Heart right ventricle (tissue), 16 donors: Measurements from ENCODE around the gene MAG. TPM values are rescaled to one million over a fixed set of nuclear protein-coding genes. Genes with fewer than 3 reads are reported as not detected.

ENCODE experiments used
- ATAC-seq, 8 donors: fragments of 200-7000 bp; cut with Tn5 transposase; one replicate each; pipeline ENCODE4 v1.9.1; 2020; ENCODE audit warnings: mild to moderate bottlenecking in 8 of 8, moderate library complexity in 8 of 8, moderate number of reproducible peaks in 1 of 8
- DNase-seq, 2 donors: peaks; one replicate each; pipeline ENCODE4 v3.0.0-alpha.2; 2020
- H3K27ac ChIP-seq, 10 donors: fragments of 200-600 bp; sonication (generic) in 2 of 10; one replicate each; pipeline versions ENCODE4 v1.5.0 to v1.8.0; 2020 to 2022; ENCODE audit warnings: mild to moderate bottlenecking in 3 of 10
- H3K27me3 ChIP-seq, 7 donors: fragments of 200-600 bp; one replicate each; pipeline ENCODE4 v1.8.0; 2021 to 2022; ENCODE audit warnings: mild to moderate bottlenecking in 2 of 7
- H3K36me3 ChIP-seq, 9 donors: fragments of 200-600 bp; sonication (generic) in 1 of 9; one replicate each; pipeline versions ENCODE4 v1.5.0 to v1.8.0; 2020 to 2022; ENCODE audit warnings: mild to moderate bottlenecking in 2 of 9
- H3K4me1 ChIP-seq, 9 donors: fragments of 200-600 bp; sonication (generic) in 1 of 9; one replicate each; pipeline versions ENCODE4 v1.5.0 to v1.8.0; 2020 to 2022; ENCODE audit warnings: mild to moderate bottlenecking in 4 of 9
- H3K4me3 ChIP-seq, 10 donors: fragments of 200-600 bp; sonication (generic) in 2 of 10; one replicate each; pipeline versions ENCODE4 v1.5.0 to v1.8.0; 2020 to 2022; ENCODE audit warnings: mild to moderate bottlenecking in 7 of 10, moderate library complexity in 2 of 10
- H3K9me3 ChIP-seq, 11 donors: fragments of 200-600 bp in 10 of 11; sonication (generic) in 2 of 11; one replicate each; pipeline versions ENCODE4 v1.5.0 to v1.8.0; 2013 to 2022; ENCODE audit warnings: mild to moderate bottlenecking in 2 of 11, control low read depth in 1 of 11, moderate library complexity in 1 of 11
- WGBS, 2 donors: extraction: QIAGEN DNeasy Blood & Tissue Kit; methylation state at CpG; one replicate each; pipeline ENCODE4 v1.1.7; 2013; ENCODE audit warnings: inconsistent platforms in 1 of 2; 5-methylcytosine and 5-hydroxymethylcytosine counted together
- intact Hi-C, 10 donors: fragments of 100-400 bp; cut with DNase I; formaldehyde crosslinking; loops; one replicate each; pipeline versions ENCODE4 v1.11.1 to v1.14.2; 2022
- polyA plus RNA-seq, 2 donors: library from polyadenylated mRNA; stranded (reverse); fragments of 200-250 nt; gene quantifications; one replicate each; pipeline ENCODE4 v1.2.3, GENCODE V29; 2013
- total RNA-seq, 10 donors: library from RNA; stranded (reverse); fragmentation: NEBNext Ultra II Directional in 3 of 10; extraction: Animal tissue kit (Norgen Biotek cat#: 25700) in 3 of 10; gene quantifications; one replicate each; pipeline versions ENCODE4 v1.2.1 to v1.2.4, GENCODE V29; 2021 to 2023
- TF ChIP-seq, protein P1 (sequence below), 9 donors: fragments of 200-600 bp; sonication (generic) in 2 of 9; IDR thresholded peaks; one replicate each; pipeline versions ENCODE4 v1.5.0 to v1.8.0; 2021 to 2022; ENCODE audit warnings: antibody characterized with exemption in 9 of 9, mild to moderate bottlenecking in 5 of 9, moderate library complexity in 1 of 9
- donor health status: Arrhythmogenic right ventricular cardiomyopathy.
- donor health status: ischemic (EF 13 %, LVEDD 7.1; RV severe dilation, severe dysfunction).
- donor health status: healthy with polysubstance abuse.
- donor health status: DM: no; HTN: yes; CAD: no.
- donor health status: DM: no; HTN: no; CAD: no.
- donor health status: ischemic (EF 25% LVEDD 6.9; RV normal size, moderate dysfunction).
- donor health status: ischemic (EF 25% LVEDD 5.7; RV mildly dilated, moderate dysfunction).
- donor health status: healthy.
- donor health status: DM: yes; HTN: yes; CAD: no.
- donor health status: Ischemic cardiomyopathy.
- donor health status: ischemic (EF 35%, LVEDD 5.7; RV mildly dilated, moderate dysfunction).
- donor health status: nonischemic (EF 11% LVEDD 7.7; RV severe dilation, severe dysfunction).
- donor health status: DM: yes; HTN: yes; CAD: no.
- donor health status: PGD.
- donor health status: ischemic (EF 29% LVEDD 5.4; RV normal size, mild dysfunction).
- donor health status: nonischemic (EF 23%, LVEDD 6.1; RV moderate dilation, normal function).

MAG gene
- total and polyA plus RNA-seq, 12 donors: 0.04 to 0.39 TPM; not detected in 10

DNA sequence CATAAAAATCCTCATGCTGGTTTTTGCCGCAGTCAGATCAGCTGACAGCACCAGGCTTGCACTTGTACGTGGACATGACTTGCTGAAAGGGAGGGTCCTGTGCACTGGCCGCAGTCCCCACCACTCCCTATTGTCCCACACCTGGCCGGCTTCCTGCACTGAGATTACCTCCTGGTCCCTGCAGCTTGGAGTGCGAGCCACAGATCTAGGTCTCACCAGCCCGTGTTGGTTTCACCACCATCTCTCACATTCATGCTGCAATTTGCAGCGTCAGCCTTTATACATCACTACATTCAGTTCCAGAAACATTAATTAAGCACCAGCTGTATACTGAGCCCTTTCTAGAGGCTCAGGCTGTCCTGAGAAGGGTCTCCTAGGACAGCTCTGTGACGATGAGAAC lies 22.1 kb downstream of the MAG start:
- Histone ChIP-seq H3K27ac (no peak overlapping the region), H3K4me3 (no peak overlapping the region), H3K36me3 (no peaks in the 10 kb centered on the region), H3K27me3 (no peaks in the 10 kb centered on the region), H3K4me1 (peaks cover 0 to 20% (median under 1%) of the 10 kb centered on the region in 9 donors), H3K9me3 (no peaks in the 10 kb centered on the region)
- intact Hi-C loops: no loop called here
- 88 to 92% methylated on average over 8 of the region's 8 CpGs for WGBS, 2 donors
- DNase-seq (no peak), ATAC-seq (no peak)
- TF ChIP-seq, protein P1, sequence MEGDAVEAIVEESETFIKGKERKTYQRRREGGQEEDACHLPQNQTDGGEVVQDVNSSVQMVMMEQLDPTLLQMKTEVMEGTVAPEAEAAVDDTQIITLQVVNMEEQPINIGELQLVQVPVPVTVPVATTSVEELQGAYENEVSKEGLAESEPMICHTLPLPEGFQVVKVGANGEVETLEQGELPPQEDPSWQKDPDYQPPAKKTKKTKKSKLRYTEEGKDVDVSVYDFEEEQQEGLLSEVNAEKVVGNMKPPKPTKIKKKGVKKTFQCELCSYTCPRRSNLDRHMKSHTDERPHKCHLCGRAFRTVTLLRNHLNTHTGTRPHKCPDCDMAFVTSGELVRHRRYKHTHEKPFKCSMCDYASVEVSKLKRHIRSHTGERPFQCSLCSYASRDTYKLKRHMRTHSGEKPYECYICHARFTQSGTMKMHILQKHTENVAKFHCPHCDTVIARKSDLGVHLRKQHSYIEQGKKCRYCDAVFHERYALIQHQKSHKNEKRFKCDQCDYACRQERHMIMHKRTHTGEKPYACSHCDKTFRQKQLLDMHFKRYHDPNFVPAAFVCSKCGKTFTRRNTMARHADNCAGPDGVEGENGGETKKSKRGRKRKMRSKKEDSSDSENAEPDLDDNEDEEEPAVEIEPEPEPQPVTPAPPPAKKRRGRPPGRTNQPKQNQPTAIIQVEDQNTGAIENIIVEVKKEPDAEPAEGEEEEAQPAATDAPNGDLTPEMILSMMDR (IDR thresholded peaks at IDR 0.05): no peak

DNA sequence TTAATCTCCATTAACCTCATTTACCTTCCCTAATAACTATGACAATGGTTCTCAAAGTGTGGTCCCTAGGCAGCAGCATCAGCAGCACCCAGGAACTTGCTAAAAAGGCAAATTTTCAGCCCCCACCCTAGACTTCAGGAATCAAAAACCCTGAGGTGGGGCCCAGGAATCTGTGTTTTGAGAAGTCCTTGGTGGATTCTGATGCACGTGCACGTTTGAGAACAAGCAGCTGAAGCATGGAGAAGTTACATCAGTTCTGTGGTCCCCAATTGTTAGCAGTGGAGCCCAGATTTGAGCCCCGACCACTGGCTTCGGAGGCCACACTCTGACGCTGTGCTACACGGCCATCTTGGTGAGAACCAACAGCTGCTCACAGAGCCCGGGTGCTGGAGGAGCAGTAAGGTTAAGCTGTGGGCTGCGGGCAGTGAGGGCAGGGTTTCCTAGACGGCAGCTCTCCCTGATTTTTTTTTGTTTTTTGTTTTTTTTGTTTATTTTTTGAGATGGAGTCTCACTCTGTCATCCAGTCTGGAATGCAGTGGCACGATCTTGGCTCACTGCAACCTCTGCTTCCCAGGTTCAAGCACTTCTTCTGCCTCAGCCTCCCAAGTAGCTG lies 23.0 kb downstream of the MAG start:
- TF ChIP-seq, protein P1 (IDR thresholded peaks at IDR 0.05): no peak
- peaks cover 0 to 29% (median 10%) of the 10 kb centered on the region in 9 donors for H3K4me1 ChIP-seq
- DNase-seq: no peak
- no peaks in the 10 kb centered on the region for H3K36me3 ChIP-seq
- H3K4me3 ChIP-seq: no peak overlapping the region
- ATAC-seq: no peak
- H3K27me3 ChIP-seq: no peaks in the 10 kb centered on the region
- no peak overlapping the region for H3K27ac ChIP-seq
- intact Hi-C loops: no loop called here
- no peaks in the 10 kb centered on the region for H3K9me3 ChIP-seq
- 89 to 90% methylated on average over 10 of the region's 10 CpGs for WGBS, 2 donors

DNA sequence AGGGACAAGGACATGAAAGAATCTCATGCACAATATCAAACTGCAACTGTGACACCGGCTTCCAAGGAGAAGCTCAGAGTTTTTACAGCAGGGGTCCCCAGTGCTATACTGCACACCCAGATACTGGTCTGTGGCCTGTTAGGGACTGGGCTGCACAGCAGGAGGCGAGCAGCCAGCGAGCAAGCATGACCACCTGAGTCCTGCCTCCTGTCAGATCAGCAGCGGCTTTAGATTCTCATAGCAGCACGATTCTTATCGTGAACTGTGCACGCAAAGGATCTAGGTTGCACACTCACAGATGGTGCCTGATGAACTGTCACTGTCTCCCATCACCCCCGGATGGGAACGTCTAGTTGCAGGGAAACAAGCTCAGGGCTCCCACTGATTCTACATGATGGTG lies 23.9 kb downstream of the MAG start:
- 79 to 84% methylated on average over 9 of the region's 9 CpGs for WGBS, 2 donors
- TF ChIP-seq, protein P1 (IDR thresholded peaks at IDR 0.05): no peak
- intact Hi-C loops: no loop called here
- Histone ChIP-seq H3K9me3 (no peaks in the 10 kb centered on the region), H3K4me3 (no peak overlapping the region), H3K27me3 (no peaks in the 10 kb centered on the region), H3K27ac (no peak overlapping the region), H3K36me3 (no peaks in the 10 kb centered on the region), H3K4me1 (peaks cover 0 to 38% (median 16%) of the 10 kb centered on the region in 9 donors)
- ATAC-seq (no peak), DNase-seq (no peak)

DNA sequence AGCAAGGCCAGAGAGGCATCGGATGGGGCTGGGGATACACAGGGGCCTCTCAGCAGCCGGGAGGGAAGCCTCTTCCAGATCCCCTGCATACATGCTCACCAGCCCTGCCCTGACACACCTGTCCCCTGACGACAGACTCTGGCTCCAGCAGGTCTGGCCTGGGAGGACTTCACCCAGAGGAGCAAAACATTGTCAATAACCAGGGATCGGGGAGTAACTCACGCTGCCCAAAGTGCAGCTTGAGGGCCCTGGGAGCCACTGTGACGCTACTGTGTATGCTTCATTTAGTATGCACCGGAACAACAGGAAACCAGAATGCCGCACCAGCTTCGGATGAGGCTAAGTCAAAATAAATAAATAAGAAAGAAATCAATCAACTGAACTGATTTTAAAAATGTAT lies 24.6 kb downstream of the MAG start:
- intact Hi-C loops: no loop called here
- DNase-seq (no peak), ATAC-seq (no peak)
- no peak overlapping the region for H3K4me3 ChIP-seq
- no peaks in the 10 kb centered on the region for H3K9me3 ChIP-seq
- TF ChIP-seq, protein P1 (IDR thresholded peaks at IDR 0.05): no peak
- no peaks in the 10 kb centered on the region for H3K27me3 ChIP-seq
- no peak overlapping the region for H3K27ac ChIP-seq
- no peaks in the 10 kb centered on the region for H3K36me3 ChIP-seq
- H3K4me1 ChIP-seq: peaks cover 0 to 40% (median 16%) of the 10 kb centered on the region in 9 donors
- 88 to 90% methylated on average over 9 of the region's 9 CpGs for WGBS, 2 donors
